Activated CD8-positive, alpha-beta T cell treated with anti-CD3 and anti-CD28 coated beads for 36 hours (primary cell): ENCODE measurements around the gene ERC2. TPM values are rescaled to one million over a fixed set of nuclear protein-coding genes. Genes with fewer than 3 reads are reported as not detected.

Experiments used
- ATAC-seq: fragments of 200-7000 bp; cut with Tn5 transposase; one replicate; pipeline ENCODE4 v1.10.0; 2021; ENCODE audit warnings: mild to moderate bottlenecking, moderate library complexity
- CTCF ChIA-PET: fragments of 350-600 bp; sonication (Branson Sonifier 250); formaldehyde crosslinking; loops from one replicate; lab custom pipeline; 2021; ENCODE audit warnings: antibody characterized with exemption; lab: Charles Lee
- POLR2A ChIA-PET: fragments of 350-600 bp; sonication (Branson Sonifier 250); formaldehyde crosslinking; loops from one replicate; lab custom pipeline; 2021; ENCODE audit warnings: antibody characterized with exemption; lab: Charles Lee
- DNase-seq: peaks from one replicate; pipeline ENCODE4 v3.0.0-alpha.2; 2020
- H3K27ac Mint-ChIP-seq: one replicate; pipeline ENCODE4 v1.8.0; 2021; ENCODE audit warnings: mild to moderate bottlenecking, mixed read lengths
- H3K27me3 Mint-ChIP-seq: one replicate; pipeline ENCODE4 v1.8.0; 2021; ENCODE audit warnings: mixed read lengths
- H3K36me3 Mint-ChIP-seq: one replicate; pipeline ENCODE4 v1.8.0; 2021; ENCODE audit warnings: low read depth, mixed read lengths
- H3K4me1 Mint-ChIP-seq: one replicate; pipeline ENCODE4 v1.8.0; 2021; ENCODE audit warnings: low read depth, mixed read lengths
- H3K4me3 Mint-ChIP-seq: one replicate; pipeline ENCODE4 v1.8.0; 2021; ENCODE audit warnings: mild to moderate bottlenecking, moderate library complexity, mixed read lengths
- H3K9me3 Mint-ChIP-seq: one replicate; pipeline ENCODE4 v1.8.0; 2021; ENCODE audit warnings: mixed read lengths
- intact Hi-C: fragments of 100-400 bp; cut with micrococcal nuclease; formaldehyde crosslinking; loops from one replicate; pipeline ENCODE4 v1.10.0; 2022
- total RNA-seq, 2 experiments: library from RNA; stranded (reverse); gene quantifications; one replicate each; pipeline ENCODE4 v1.2.3, GENCODE V29; 2021
- TF ChIP-seq, protein P1 (sequence below): fragments of 200-600 bp; IDR thresholded peaks from one replicate; pipeline ENCODE4 v1.8.0; 2022; ENCODE audit warnings: antibody characterized with exemption, mild to moderate bottlenecking

ERC2 gene
- total RNA-seq, 2 experiments from 2014 or later, result 0.18 to 0.52 TPM

- Mint-ChIP-seq H3K27ac (no peak overlapping the region), H3K4me1 (peaks cover 14% of the 10 kb centered on the region), H3K36me3 (no peaks in the 10 kb centered on the region), H3K27me3 (peaks cover 68% of the 10 kb centered on the region), H3K4me3 (peak overlapping the region; percentile 15), H3K9me3 (no peaks in the 10 kb centered on the region)
- ChIA-PET CTCF (no interaction called here), POLR2A (no interaction called here)
- TF ChIP-seq, protein P1, sequence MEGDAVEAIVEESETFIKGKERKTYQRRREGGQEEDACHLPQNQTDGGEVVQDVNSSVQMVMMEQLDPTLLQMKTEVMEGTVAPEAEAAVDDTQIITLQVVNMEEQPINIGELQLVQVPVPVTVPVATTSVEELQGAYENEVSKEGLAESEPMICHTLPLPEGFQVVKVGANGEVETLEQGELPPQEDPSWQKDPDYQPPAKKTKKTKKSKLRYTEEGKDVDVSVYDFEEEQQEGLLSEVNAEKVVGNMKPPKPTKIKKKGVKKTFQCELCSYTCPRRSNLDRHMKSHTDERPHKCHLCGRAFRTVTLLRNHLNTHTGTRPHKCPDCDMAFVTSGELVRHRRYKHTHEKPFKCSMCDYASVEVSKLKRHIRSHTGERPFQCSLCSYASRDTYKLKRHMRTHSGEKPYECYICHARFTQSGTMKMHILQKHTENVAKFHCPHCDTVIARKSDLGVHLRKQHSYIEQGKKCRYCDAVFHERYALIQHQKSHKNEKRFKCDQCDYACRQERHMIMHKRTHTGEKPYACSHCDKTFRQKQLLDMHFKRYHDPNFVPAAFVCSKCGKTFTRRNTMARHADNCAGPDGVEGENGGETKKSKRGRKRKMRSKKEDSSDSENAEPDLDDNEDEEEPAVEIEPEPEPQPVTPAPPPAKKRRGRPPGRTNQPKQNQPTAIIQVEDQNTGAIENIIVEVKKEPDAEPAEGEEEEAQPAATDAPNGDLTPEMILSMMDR, result no peak
- no peak for ATAC-seq
- intact Hi-C loops, result loop anchor here (10.0 kb wide), 2 partner anchors 256 to 766 kb away; no protein-coding TSS in a partner anchor
- DNase-seq, result peak; percentile 44
Measured at GRCh38 chr3:55488398-55489055, 979.7 kb downstream of the ERC2 start.

DNA sequence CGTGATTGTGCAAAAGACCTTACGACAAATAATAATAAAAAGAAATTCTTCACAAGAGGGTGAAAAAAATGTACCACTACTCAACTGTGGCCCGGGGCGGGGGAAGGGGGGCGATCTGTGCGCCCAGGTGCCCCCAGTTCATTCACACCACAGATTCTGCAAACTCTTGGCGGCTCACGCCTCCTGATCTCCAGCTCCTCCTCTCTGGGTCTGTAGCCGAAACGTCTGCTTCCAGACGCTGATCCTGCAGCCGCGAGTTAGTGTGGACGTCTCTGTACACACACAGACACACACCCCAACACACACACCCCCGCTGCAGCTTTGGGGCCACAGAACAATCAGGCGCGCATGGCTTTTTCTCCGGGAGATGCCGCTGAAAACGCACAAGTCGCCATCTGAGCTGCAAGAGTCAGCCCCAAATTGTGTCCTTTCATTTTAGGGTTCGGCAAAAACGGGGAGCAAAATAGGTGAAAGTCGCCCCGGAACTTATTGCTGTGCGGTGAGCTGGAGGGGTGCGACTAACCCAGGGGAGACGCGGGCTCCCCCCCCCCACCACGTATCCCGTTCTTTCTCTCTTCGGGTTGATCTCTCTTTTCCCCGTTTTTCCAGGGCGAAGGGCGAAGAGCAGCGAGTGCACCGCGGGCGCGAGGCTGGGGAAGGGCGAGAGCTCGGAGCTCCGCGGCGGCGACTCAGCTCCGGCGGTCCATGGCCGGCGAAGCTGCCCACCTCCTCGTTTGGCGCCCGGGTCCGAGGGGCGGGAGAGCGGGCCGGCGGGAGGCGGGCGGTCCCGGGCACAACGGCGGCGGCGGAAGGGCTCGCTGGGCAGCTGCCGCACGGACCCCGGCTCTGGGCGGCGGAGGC, 980.7 kb downstream of the ERC2 start:
- Mint-ChIP-seq H3K36me3 (no peaks in the 10 kb centered on the region), H3K4me1 (peaks cover 17% of the 10 kb centered on the region), H3K27me3 (peaks cover 75% of the 10 kb centered on the region), H3K27ac (no peak overlapping the region), H3K9me3 (no peaks in the 10 kb centered on the region), H3K4me3 (peak overlapping the region; percentile 62)
- ChIA-PET POLR2A (no interaction called here), CTCF (interaction anchor here (1.0 to 1.8 kb wide), 2 partner anchors 764 to 772 kb away, joined by 4 to 6 read pairs; no protein-coding TSS in a partner anchor)
- TF ChIP-seq, protein P1, result no peak
- intact Hi-C loops, result loop anchor here (10.0 kb wide), 2 partner anchors 257 to 767 kb away; no protein-coding TSS in a partner anchor
- no peak for ATAC-seq
- DNase-seq, result no peak

- intact Hi-C loops, result loop anchor here (10.0 kb wide), 2 partner anchors 258 to 768 kb away; no protein-coding TSS in a partner anchor
- H3K27ac Mint-ChIP-seq, result no peak within 1 kb of the TSS
- CTCF ChIA-PET, result interaction anchor here (1.0 to 1.8 kb wide), 2 partner anchors 764 to 773 kb away, joined by 4 to 6 read pairs; no protein-coding TSS in a partner anchor
Measured at GRCh38 chr3:55486857-55487380, 981.3 kb downstream of the ERC2 start, which contains the start of gene WNT5A. Gene WNT5A, minus strand, starts transcription at chr3:55487306. Its CDS starts 321 bp downstream, at chr3:55486985.

DNA sequence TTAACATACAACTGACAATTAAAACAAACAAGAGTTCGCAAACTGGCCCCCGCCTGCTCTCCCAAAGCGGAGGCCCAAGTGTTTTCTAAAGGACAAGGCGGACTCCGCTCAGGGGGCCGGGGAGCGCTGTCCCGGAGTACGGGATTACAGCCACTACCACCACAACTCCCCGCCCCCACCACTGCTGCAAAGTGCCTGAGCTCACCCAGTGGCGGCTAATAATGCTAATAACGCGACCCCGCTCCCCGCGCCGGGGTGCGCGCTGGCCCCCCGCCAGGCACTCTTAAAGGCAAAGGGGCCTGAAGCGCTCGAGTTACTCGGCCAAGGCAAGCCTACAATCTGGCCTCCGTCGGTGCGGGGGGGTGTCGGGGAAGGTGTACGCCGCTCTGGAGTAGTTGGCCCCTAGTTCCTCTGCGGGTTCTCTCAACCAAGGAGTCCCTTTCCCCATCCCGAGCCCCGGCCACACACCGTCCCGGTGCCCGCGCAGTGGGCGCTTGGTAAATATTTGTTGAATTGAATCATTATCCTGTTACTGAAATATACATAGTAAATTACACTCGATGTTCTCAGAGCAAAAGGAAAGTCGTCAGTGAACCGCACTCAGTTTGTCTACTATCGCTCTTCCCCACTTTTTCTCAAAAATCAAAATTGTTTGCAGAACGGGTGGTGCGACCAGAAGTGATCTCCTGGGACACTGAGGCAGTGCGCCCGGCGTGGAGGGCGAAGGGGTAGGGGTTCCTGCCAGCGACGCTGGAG, 982.0 kb downstream of the ERC2 start:
- POLR2A ChIA-PET, result no interaction called here
- ATAC-seq, result no peak
- peak overlapping the region; percentile 35 for H3K4me3 Mint-ChIP-seq
- H3K4me1 Mint-ChIP-seq, result peaks cover 17% of the 10 kb centered on the region
- H3K36me3 Mint-ChIP-seq, result no peaks in the 10 kb centered on the region
- H3K9me3 Mint-ChIP-seq, result no peaks in the 10 kb centered on the region
- H3K27ac Mint-ChIP-seq, result no peak overlapping the region
- no peak for DNase-seq
- H3K27me3 Mint-ChIP-seq, result peaks cover 79% of the 10 kb centered on the region
- intact Hi-C loops, result loop anchor here (10.0 kb wide), 2 partner anchors 259 to 769 kb away; no protein-coding TSS in a partner anchor
- CTCF ChIA-PET, result interaction anchor here (0.9 to 1.8 kb wide), 2 partner anchors 236 to 765 kb away, joined by 3 to 6 read pairs; no protein-coding TSS in a partner anchor
- TF ChIP-seq, protein P1, result no peak

More at GRCh38 chr3:55486857-55487380, 981.3 kb downstream of the ERC2 start, which contains the start of gene WNT5A:
- peaks cover 74% of the 10 kb centered on the region for H3K27me3 Mint-ChIP-seq
- ATAC-seq (no peak), DNase-seq (no peak)
- H3K4me1 Mint-ChIP-seq, result peaks cover 17% of the 10 kb centered on the region
- TF ChIP-seq, protein P1, result no peak
- peak within 1 kb of the TSS; percentile 62 for H3K4me3 Mint-ChIP-seq
- POLR2A ChIA-PET, result no interaction called here
- H3K36me3 Mint-ChIP-seq, result no peaks in the 10 kb centered on the region
- no peaks in the 10 kb centered on the region for H3K9me3 Mint-ChIP-seq
